ENCODE results near the gene ARHGAP26.

DNA sequence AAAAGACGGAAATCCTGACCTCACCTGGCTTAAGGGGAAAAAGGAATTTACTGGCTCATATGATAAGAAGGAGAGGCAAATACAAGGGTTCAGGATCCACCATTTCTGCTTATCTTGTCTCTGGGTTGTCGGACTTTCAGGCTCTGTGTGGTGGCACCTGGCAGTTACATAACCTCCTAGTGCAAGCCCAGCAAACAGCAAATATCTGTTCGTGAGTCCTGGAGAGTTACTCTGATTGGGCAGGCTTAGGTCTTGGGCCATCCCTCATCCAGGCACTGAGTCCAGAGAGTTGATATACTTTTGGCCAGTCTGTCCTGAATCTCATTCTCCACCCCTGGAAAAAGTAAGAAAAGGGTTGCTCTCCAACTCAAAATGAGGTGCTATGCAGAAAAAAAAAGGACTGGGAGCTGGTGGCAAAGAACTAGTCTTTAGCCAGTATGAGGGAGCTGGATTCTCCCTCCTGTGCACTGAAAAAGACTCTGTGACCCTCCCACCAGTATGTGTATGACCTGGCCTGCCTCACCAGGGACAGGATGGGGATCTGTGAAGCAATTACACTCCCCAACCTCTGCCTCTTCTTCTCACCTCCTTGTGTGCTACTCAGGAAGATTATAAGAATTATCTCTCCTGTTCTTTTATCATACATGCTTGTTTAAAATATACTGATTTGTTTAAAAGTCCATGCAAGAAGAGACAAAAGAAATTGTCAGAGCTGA, 282.9 kb downstream of the ARHGAP26 start:
- TF ChIP-seq SUZ12 (IDR thresholded peaks at IDR 0.05; ENCODE audit: extremely low read depth, insufficient read depth, insufficient read length) (no peak), ZNF274 (IDR thresholded peaks at IDR 0.05; ENCODE audit: low read depth, low read length) (no peak)

Measured in NT2/D1 (cell line).